HEK293 (cell line): ENCODE data around the gene FUCA2.

Experiments
- CTCF ChIP-seq: fragments of 450-650 bp; formaldehyde crosslinking; IDR thresholded peaks from 2 replicates; pipeline ENCODE4 v1.5.1; 2016; ENCODE audit warnings: missing biosample characterization, missing genetic modification characterization
- HIC1 ChIP-seq: fragments of 450-650 bp; formaldehyde crosslinking; IDR thresholded peaks from 2 replicates; pipeline ENCODE4 v1.5.1; 2016; ENCODE audit warnings: missing biosample characterization, missing genetic modification characterization
- PRDM1 ChIP-seq: fragments of 450-650 bp; formaldehyde crosslinking; IDR thresholded peaks from 2 replicates; pipeline ENCODE4; 2016; ENCODE audit warnings: missing biosample characterization, missing genetic modification characterization
- ZBTB10 ChIP-seq: fragments of 450-650 bp; formaldehyde crosslinking; IDR thresholded peaks from 2 replicates; pipeline ENCODE4 v1.5.1; 2016; ENCODE audit warnings: missing biosample characterization, missing genetic modification characterization
- ZBTB20 ChIP-seq: fragments of 450-650 bp; formaldehyde crosslinking; IDR thresholded peaks from 2 replicates; pipeline ENCODE4 v1.5.1; 2016; ENCODE audit warnings: missing biosample characterization, missing genetic modification characterization
- ZBTB26 ChIP-seq: fragments of 450-650 bp; formaldehyde crosslinking; optimal IDR thresholded peaks from 2 replicates; pipeline ENCODE3; 2016; ENCODE audit warnings: missing biosample characterization, mild to moderate bottlenecking, missing genetic modification characterization
- ZNF121 ChIP-seq: fragments of 450-650 bp; formaldehyde crosslinking; IDR thresholded peaks from 2 replicates; pipeline ENCODE4 v1.5.1; 2016; ENCODE audit warnings: missing biosample characterization, missing genetic modification characterization
- ZNF148 ChIP-seq: fragments of 450-650 bp; formaldehyde crosslinking; IDR thresholded peaks from 2 replicates; pipeline ENCODE4 v1.5.0; 2017; ENCODE audit warnings: missing biosample characterization, missing genetic modification characterization, borderline replicate concordance
- ZNF157 ChIP-seq: fragments of 450-650 bp; formaldehyde crosslinking; IDR thresholded peaks from 2 replicates; pipeline ENCODE4 v1.5.1; 2016; ENCODE audit warnings: missing biosample characterization, missing genetic modification characterization
- ZNF266 ChIP-seq: fragments of 450-650 bp; formaldehyde crosslinking; IDR thresholded peaks from 2 replicates; pipeline ENCODE4 v1.5.1; 2016; ENCODE audit warnings: missing biosample characterization, missing genetic modification characterization, low read depth
- ZNF660 ChIP-seq: fragments of 450-650 bp; IDR thresholded peaks from 2 replicates; pipeline ENCODE4 v1.5.1; 2018; ENCODE audit warnings: missing biosample characterization, mild to moderate bottlenecking, missing genetic modification characterization
- ZNF670 ChIP-seq: fragments of 450-650 bp; formaldehyde crosslinking; IDR thresholded peaks from 2 replicates; pipeline ENCODE4 v1.5.1; 2016; ENCODE audit warnings: missing biosample characterization, missing genetic modification characterization, low read depth
- ZNF704 ChIP-seq: fragments of 450-650 bp; formaldehyde crosslinking; IDR thresholded peaks from 2 replicates; pipeline ENCODE4 v1.5.1; 2016; ENCODE audit warnings: missing biosample characterization, missing genetic modification characterization
- ZNF777 ChIP-seq: fragments of 450-650 bp; formaldehyde crosslinking; IDR thresholded peaks from 2 replicates; pipeline ENCODE4 v1.5.1; 2017; ENCODE audit warnings: missing biosample characterization, missing genetic modification characterization, borderline replicate concordance
- ZNF785 ChIP-seq: fragments of 450-650 bp; formaldehyde crosslinking; IDR thresholded peaks from 2 replicates; pipeline ENCODE4 v1.5.1; 2016; ENCODE audit warnings: missing biosample characterization, missing genetic modification characterization

The FUCA2 gene

GRCh38 chr6:143536866-143537691 is 25.6 kb upstream of the FUCA2 start (continued):
- TF ChIP-seq ZBTB10 (tag by site-specific recombination) (no peak), HIC1 (tag by site-specific recombination) (no peak), ZBTB26 (tag by site-specific recombination) (no peak), ZNF785 (tag by site-specific recombination) (no peak), ZNF704 (tag by site-specific recombination) (no peak), ZBTB20 (tag by site-specific recombination) (peak; percentile 69), ZNF157 (no peak), ZNF266 (no peak), PRDM1 (no peak), ZNF660 (tag by site-specific recombination) (0 out of 2 replicates have a peak, but pooled peaks have one; percentile 46), ZNF777 (no peak), ZNF121 (no peak), ZNF670 (tag by site-specific recombination) (no peak), ZNF148 (tag by site-specific recombination) (no peak), CTCF (tag by site-specific recombination) (peak; percentile 39; the same call in 1 of the 2 replicates)
- TF ChIP-seq, all 188 proteins: peak for 7
